ENCODE data around the gene SLC17A7.
"Not testable (repeated sequence)": the region's sequence is repeated elsewhere in the genome, so short reads cannot be mapped to it uniquely, and the experiment has no call there.

SLC17A7 gene

GRCh38 chr19:49469828-49470614 lies 28.7 kb upstream of the SLC17A7 start:
- no peak for DNase-seq

GRCh38 chr19:49468746-49469447 lies 27.6 kb upstream of the SLC17A7 start:
- no peak for DNase-seq

GRCh38 chr19:49468199-49468598 lies 26.9 kb upstream of the SLC17A7 start:
- DNase-seq: no peak

GRCh38 chr19:49465371-49465770 lies 24.0 kb upstream of the SLC17A7 start:
- no peak for DNase-seq

GRCh38 chr19:49463960-49464740 lies 22.8 kb upstream of the SLC17A7 start:
- no peak for DNase-seq

GRCh38 chr19:49462492-49462891 lies 21.2 kb upstream of the SLC17A7 start:
- no peak for DNase-seq

- DNase-seq: no peak
Observed at GRCh38 chr19:49461656-49462055, 20.3 kb upstream of the SLC17A7 start.

- DNase-seq: not testable (repeated sequence)
Observed at GRCh38 chr19:49461130-49461529, 19.8 kb upstream of the SLC17A7 start.

GRCh38 chr19:49459388-49459787 lies 18.1 kb upstream of the SLC17A7 start:
- DNase-seq: no peak

GRCh38 chr19:49458567-49458903 lies 17.2 kb upstream of the SLC17A7 start:
- DNase-seq: no peak

- no peak for DNase-seq
Observed at GRCh38 chr19:49456326-49456725, 15.0 kb upstream of the SLC17A7 start.

GRCh38 chr19:49455773-49456172 lies 14.4 kb upstream of the SLC17A7 start:
- no peak for DNase-seq

- DNase-seq: no peak
Observed at GRCh38 chr19:49453757-49454240, 12.5 kb upstream of the SLC17A7 start.

- DNase-seq: peak; percentile 94
Observed at GRCh38 chr19:49453013-49453756, 11.9 kb upstream of the SLC17A7 start, which contains the start of gene ALDH16A1. ALDH16A1 (plus strand) TSS chr19:49453225; CDS start chr19:49453332, 107 bp downstream.

GRCh38 chr19:49451430-49452181 lies 10.3 kb upstream of the SLC17A7 start, which contains the start of gene PIH1D1:
PIH1D1 (minus strand) TSS chr19:49451814; CDS start chr19:49451574, 240 bp downstream.
- peak; percentile 99 for DNase-seq

- DNase-seq: no peak
Observed at GRCh38 chr19:49450405-49450804, 9.1 kb upstream of the SLC17A7 start.

- no peak for DNase-seq
Observed at GRCh38 chr19:49448432-49448786, 7.1 kb upstream of the SLC17A7 start.

GRCh38 chr19:49447485-49448431 lies 6.4 kb upstream of the SLC17A7 start:
- DNase-seq: no peak

GRCh38 chr19:49445997-49446396 lies 4.7 kb upstream of the SLC17A7 start:
- no peak for DNase-seq

- not testable (repeated sequence) for DNase-seq
Observed at GRCh38 chr19:49444100-49444700, 2.9 kb upstream of the SLC17A7 start.
